ENCODE data around the gene SYT11. TPM values are rescaled to one million over a fixed set of nuclear protein-coding genes. Genes with fewer than 3 reads are reported as not detected.
A peak's percentile ranks its signal among the peaks of the same experiment; 100 is the strongest.

SYT11 gene
- total RNA-seq, 2 donors from 2014 or later = 15.5 to 21.5 TPM

DNA sequence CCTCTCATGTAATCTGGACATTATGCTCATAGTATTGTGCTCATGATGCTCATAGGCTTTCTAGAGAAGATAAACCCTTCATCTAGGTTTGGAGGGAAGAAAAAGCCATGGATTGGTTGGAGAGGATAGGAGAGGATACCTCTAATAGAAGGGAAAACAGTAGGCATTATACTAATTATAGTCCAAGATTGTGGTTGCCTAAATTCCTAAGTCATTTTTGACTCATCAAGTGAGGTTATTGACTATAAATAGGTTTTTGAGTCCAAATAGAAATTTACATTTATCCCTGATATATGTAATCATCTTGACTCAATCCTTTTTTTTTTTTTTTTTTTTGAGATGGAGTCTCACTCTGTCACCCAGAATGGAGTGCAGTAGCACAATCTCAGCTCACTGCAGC, 5.0 kb downstream of the SYT11 start:
- TF ChIP-seq CTCF (IDR thresholded peaks at IDR 0.05) = no peak
- no peaks in the 10 kb centered on the region for H3K27me3 ChIP-seq
- H3K4me3 ChIP-seq = no peak overlapping the region
- no peaks in the 10 kb centered on the region for H3K9me3 ChIP-seq
- peaks cover 0 to 14% of the 10 kb centered on the region in 2 donors for H3K4me1 ChIP-seq
- DNase-seq (ENCODE audit: low spot score) = no peak
- H3K36me3 ChIP-seq = no peaks in the 10 kb centered on the region
- H3K27ac ChIP-seq = no peak overlapping the region

DNA sequence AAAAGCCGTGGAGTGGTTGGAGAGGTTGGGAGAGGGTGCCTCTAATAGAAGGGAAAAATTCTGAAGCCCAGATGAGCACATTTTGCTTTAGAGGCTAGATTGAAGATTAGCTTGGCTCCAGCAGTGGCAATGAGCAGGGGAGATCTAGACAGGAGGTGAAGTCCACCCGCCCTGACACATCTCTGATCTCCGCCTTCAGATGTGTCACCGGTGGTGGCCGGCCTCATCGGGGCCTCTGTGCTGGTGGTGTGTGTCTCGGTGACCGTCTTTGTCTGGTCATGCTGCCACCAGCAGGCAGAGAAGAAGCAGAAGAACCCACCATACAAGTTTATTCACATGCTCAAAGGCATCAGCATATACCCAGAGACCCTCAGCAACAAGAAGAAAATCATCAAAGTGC, 8.4 kb downstream of the SYT11 start:
- Histone ChIP-seq H3K9me3 (no peaks in the 10 kb centered on the region), H3K4me3 (no peak overlapping the region), H3K27me3 (no peaks in the 10 kb centered on the region), H3K4me1 (peaks cover 0 to 19% of the 10 kb centered on the region in 2 donors), H3K36me3 (no peaks in the 10 kb centered on the region), H3K27ac (no peak overlapping the region)
- no peak for TF ChIP-seq CTCF (IDR thresholded peaks at IDR 0.05)
- DNase-seq (ENCODE audit: low spot score) = no peak

- no peaks in the 10 kb centered on the region for H3K36me3 ChIP-seq
- peaks cover 0 to 20% of the 10 kb centered on the region in 2 donors for H3K4me1 ChIP-seq
- H3K9me3 ChIP-seq = no peaks in the 10 kb centered on the region
- H3K4me3 ChIP-seq = no peak overlapping the region
- H3K27ac ChIP-seq = peak overlapping the region; percentile 60 to 65
- H3K27me3 ChIP-seq = no peaks in the 10 kb centered on the region
- peak; percentile 60 for DNase-seq (ENCODE audit: low spot score)
- TF ChIP-seq CTCF (IDR thresholded peaks at IDR 0.05) = no peak
Observed at GRCh38 chr1:155871390-155871789, 12.0 kb downstream of the SYT11 start.

- TF ChIP-seq CTCF (IDR thresholded peaks at IDR 0.05) = no peak
- no peak overlapping the region for H3K4me3 ChIP-seq
- H3K27me3 ChIP-seq = no peaks in the 10 kb centered on the region
- H3K9me3 ChIP-seq = no peaks in the 10 kb centered on the region
- no peak for DNase-seq (ENCODE audit: low spot score)
- peaks cover 0 to 20% of the 10 kb centered on the region in 2 donors for H3K4me1 ChIP-seq
- H3K27ac ChIP-seq = peak overlapping the region; percentile 41 to 65
- no peaks in the 10 kb centered on the region for H3K36me3 ChIP-seq
Observed at GRCh38 chr1:155872527-155872926, 13.2 kb downstream of the SYT11 start.

- no peaks in the 10 kb centered on the region for H3K36me3 ChIP-seq
- no peaks in the 10 kb centered on the region for H3K9me3 ChIP-seq
- no peak for DNase-seq (ENCODE audit: low spot score)
- no peak for TF ChIP-seq CTCF (IDR thresholded peaks at IDR 0.05)
- no peak overlapping the region for H3K4me3 ChIP-seq
- peaks cover 0 to 20% of the 10 kb centered on the region in 2 donors for H3K4me1 ChIP-seq
- no peaks in the 10 kb centered on the region for H3K27me3 ChIP-seq
- no peak overlapping the region for H3K27ac ChIP-seq
Observed at GRCh38 chr1:155873860-155874259, 14.5 kb downstream of the SYT11 start.

DNA sequence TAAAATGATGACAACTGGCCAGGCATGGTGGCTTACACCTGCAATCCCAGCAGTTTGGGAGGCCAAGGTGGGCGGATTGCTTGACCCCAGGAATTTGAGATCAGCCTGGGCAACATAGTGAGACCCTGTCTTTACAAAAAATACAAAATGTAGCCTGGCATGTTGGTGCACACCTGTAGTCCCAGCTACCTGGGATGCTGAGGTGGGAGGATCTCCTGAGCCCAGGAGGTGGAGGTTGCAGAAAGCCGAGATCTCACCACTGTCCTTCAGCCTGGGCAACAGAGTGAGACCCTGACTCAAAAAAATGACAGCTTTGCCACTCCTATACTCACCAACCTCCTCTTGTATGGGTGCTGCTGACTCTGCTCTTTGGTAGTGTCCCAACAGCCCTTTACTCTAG, 18.6 kb downstream of the SYT11 start:
- no peak for TF ChIP-seq CTCF (IDR thresholded peaks at IDR 0.05)
- DNase-seq (ENCODE audit: low spot score) = no peak
- Histone ChIP-seq H3K27ac (no peak overlapping the region), H3K36me3 (peaks cover 14% of the 10 kb centered on the region), H3K27me3 (no peaks in the 10 kb centered on the region), H3K4me3 (no peak overlapping the region), H3K9me3 (no peaks in the 10 kb centered on the region), H3K4me1 (no peaks in the 10 kb centered on the region)
